VCaP (cell line): Measurements from ENCODE around the gene SMIM41.
A peak's percentile ranks its signal among the peaks of the same experiment; 100 is the strongest.

Source experiments
- H3K27ac ChIP-seq: fragments of 450-650 bp; 2 replicates; pipeline ENCODE4 v1.5.1; 2017
- CTCF ChIP-seq: fragments of 450-650 bp; conservative IDR thresholded peaks from 2 replicates; pipeline ENCODE4 v1.5.1; 2017; ENCODE audit warnings: mild to moderate bottlenecking, moderate library complexity

SMIM41 gene

DNA sequence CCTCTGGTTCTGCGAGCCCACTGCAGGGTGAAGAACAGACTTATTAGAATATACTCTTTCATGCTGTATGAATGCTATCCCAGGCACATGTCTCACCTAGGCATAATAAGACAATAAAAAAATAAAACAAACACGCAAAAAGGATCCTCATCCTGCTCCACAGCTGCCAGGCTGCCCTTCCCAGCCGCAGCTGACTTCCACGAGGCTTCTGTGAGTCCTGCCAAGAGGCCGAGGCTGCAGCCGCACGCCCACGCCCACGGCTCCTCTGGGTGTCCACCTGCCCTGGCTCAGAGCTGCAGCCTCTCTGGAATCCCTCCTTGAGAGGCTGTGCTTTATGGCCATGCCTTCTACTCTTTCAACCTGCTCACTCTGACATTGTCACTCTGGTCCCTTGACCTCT, 6.9 kb downstream of the SMIM41 start:
- peak overlapping the region; percentile 95 for H3K27ac ChIP-seq
- no peak for TF ChIP-seq CTCF

DNA sequence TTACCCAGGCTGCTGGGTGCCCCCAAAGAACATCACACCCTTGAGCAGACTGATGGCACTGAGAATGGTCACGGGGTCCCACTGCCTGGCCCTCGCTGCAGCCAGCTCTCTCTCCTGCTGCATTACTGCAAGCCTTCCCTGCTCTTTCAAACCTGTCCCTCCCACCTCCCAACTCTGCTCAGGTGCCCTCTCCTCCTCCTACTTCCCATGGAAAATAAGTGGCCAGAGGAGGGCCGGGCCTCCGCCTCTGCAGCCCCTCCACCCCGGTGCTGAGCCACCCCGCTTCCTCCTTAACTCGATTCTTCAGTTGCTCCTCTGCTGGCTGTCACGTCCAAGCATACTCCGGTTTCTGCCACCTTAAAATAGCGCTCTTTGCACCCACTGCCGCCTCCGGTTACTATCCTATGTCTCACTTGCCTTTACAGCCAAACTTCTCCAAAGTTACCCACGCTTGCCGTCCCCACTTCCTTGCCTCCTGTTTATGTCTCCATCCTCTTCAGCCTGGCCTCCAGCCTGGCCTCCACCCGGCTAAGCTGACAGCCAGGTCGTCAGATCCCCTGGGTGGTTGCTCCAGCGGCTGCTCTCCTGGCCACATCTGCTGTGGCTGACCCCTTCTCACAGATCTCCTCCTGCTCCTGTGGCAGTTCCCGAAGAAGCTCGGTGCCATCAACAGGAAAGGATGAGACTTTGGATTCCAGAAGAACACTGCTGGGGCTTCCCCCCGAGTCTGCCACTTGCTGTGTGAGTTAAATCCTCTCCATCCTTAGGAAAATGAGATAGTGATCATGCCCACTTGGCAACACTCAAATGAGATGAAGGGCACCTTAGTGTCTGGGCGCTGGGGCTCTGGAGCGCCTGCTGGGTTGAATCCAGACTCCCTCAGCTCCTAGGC, 7.7 kb downstream of the SMIM41 start:
- TF ChIP-seq CTCF, result no peak
- peak overlapping the region; percentile 95 for H3K27ac ChIP-seq

DNA sequence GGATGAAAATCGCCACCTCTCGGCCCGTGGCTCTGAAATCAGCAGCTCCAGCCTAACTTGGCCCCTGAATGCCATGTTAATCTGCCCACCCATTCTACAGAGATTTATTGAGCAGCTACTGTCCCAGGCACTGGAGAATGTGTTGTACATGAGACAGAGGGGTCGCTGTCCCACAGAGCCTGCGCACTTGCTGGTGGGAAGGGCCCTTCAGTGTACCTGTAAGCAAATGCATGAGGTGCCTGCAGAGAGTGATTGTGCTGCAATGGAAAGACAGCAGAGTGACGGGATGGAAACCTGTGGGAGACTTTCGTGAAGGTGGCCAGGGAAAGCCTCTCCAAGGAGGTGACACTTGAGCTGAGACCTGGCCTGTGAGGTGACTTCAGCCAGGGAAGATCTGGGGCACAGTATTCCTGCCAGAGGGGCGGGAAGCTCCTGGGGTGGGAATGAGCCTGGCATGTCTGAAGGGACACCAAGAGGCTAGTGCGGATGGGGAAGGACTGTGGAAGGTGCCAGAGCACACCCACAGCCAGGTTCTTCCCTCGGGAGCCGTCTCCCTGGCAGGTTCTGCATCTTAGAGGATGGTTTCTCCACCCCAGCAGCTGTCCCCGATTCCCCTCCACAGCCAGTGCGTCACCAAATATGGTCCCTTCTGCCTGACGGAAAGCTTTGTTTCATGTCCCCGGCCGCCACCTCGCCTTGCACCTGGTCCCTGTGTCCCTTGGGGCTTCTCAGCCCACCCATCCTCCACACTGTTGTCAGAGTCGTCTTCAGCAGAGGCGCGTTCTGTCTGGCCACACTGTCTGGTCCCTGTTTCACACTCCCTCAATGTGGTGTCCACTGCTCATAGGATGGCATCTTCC, 8.7 kb downstream of the SMIM41 start:
- peak overlapping the region; percentile 95 for H3K27ac ChIP-seq
- TF ChIP-seq CTCF, result no peak

DNA sequence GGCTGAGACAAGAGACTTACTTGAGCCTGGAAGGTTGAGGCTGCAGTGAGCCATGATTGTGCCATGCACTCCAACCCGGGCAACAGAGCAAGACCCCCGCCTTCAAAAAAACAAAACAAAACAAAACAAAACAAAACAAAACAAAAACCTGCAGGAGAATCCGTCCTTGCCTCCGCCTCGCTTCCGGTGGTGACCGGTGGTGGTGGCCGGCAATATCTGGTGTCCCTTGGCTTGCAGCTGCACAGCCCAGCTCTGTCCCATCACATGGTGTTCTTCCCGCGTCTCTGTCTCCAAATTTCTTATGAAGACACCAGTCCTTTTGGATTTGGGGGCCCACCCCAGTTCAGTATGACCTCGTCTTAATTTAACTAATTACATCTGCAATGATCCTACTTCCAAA, 10.0 kb downstream of the SMIM41 start:
- TF ChIP-seq CTCF, result no peak
- H3K27ac ChIP-seq, result peak overlapping the region; percentile 95; the same call in 1 of the 2 replicates

- no peak for TF ChIP-seq CTCF
- no peak overlapping the region; the same call in 1 of the 2 replicates for H3K27ac ChIP-seq
Observed at GRCh38 chr12:52090291-52090690, 10.8 kb downstream of the SMIM41 start.

DNA sequence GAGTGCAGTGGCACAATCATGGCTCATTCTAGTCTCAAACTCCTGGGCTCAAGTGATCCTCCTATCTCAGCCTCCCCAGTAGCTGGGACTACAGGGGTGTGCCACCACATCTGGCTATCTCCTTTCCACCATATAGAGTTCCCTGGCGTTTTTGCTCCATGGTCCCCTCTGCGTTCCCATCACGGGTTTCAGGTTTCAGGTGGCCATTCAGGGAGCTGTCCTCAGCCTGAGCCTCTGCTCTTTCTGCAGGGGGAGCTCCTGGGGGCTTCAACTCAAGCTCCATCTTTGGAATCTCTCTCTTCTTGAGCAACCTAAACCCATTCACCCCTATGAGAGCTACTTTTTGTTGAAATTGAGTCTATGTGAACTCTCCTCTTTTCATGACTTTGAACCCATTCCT, 11.6 kb downstream of the SMIM41 start:
- H3K27ac ChIP-seq, result peak overlapping the region; percentile 93; the same call in 1 of the 2 replicates
- TF ChIP-seq CTCF, result no peak

- peak overlapping the region; percentile 93 for H3K27ac ChIP-seq
- TF ChIP-seq CTCF, result no peak
Observed at GRCh38 chr12:52091869-52092268, 12.4 kb downstream of the SMIM41 start.
